A673 (cell line): ENCODE measurements around the gene FRK. TPM values are rescaled to one million over a fixed set of nuclear protein-coding genes. Genes with fewer than 3 reads are reported as not detected.

ENCODE experiments used
- BruUV-seq: library from RNA; stranded (reverse); fragments of 400-500 nt; replicated peaks from 2 replicates; lab custom pipeline; 2021; lab: Mats Ljungman, UMichigan
- CTCF ChIA-PET: fragments of 300-600 bp; sonication (Branson Sonifier 250); formaldehyde crosslinking; loops from one replicate; lab custom pipeline; 2022; ENCODE audit warnings: antibody characterized with exemption; lab: Charles Lee
- POLR2A ChIA-PET: fragments of 300-600 bp; sonication (Branson Sonifier 250); formaldehyde crosslinking; loops from one replicate; lab custom pipeline; 2022; ENCODE audit warnings: antibody characterized with exemption; ENCODE audit not compliant: low non-redundant PET; lab: Charles Lee
- DNase-seq: peaks from one replicate; pipeline ENCODE4 v3.0.0-alpha.2; 2015; ENCODE audit warnings: low spot score
- H3K27ac ChIP-seq: fragments of 200-600 bp; sonication (generic); 2 replicates; pipeline ENCODE4 v1.5.1; 2016; ENCODE audit warnings: mixed run types, low read depth, mild to moderate bottlenecking, mixed read lengths, antibody characterized with exemption, low read length; ENCODE audit not compliant: poor library complexity, severe bottlenecking
- H3K27me3 ChIP-seq: fragments of 200-600 bp; sonication (generic); replicated peaks from 2 replicates; pipeline ENCODE4 v1.6.1; 2017; ENCODE audit warnings: mixed run types, low read depth, mild to moderate bottlenecking, mixed read lengths, antibody characterized with exemption, low read length; ENCODE audit not compliant: insufficient read depth, poor library complexity
- H3K36me3 ChIP-seq: fragments of 200-600 bp; sonication (generic); 2 replicates; pipeline ENCODE4 v1.6.1; 2016; ENCODE audit warnings: mixed run types, mild to moderate bottlenecking, mixed read lengths, antibody characterized with exemption, low read length; ENCODE audit not compliant: insufficient read depth, poor library complexity, severe bottlenecking
- H3K4me1 ChIP-seq: fragments of 200-600 bp; sonication (generic); 2 replicates; pipeline ENCODE4 v1.6.1; 2017; ENCODE audit warnings: mixed run types, mild to moderate bottlenecking, mixed read lengths, antibody characterized with exemption, low read length; ENCODE audit not compliant: insufficient read depth, poor library complexity, severe bottlenecking
- H3K4me3 ChIP-seq: fragments of 200-600 bp; sonication (generic); 2 replicates; pipeline ENCODE4 v1.5.1; 2016; ENCODE audit warnings: low read depth, mixed run types, mild to moderate bottlenecking, mixed read lengths, low read length; ENCODE audit not compliant: poor library complexity, severe bottlenecking
- H3K9me3 ChIP-seq: fragments of 200-600 bp; sonication (generic); 2 replicates; pipeline ENCODE4 v1.6.1; 2016; ENCODE audit warnings: mixed run types, low read depth, mild to moderate bottlenecking, mixed read lengths, antibody characterized with exemption, low read length; ENCODE audit not compliant: poor library complexity, severe bottlenecking
- CTCF ChIP-seq: fragments of 300-800, 200-600 bp; sonication (generic); conservative IDR thresholded peaks from 2 replicates; pipeline ENCODE4 v1.5.1; 2017; ENCODE audit warnings: low read depth, mild to moderate bottlenecking, antibody characterized with exemption, low read length, moderate library complexity, mixed read lengths
- EZH2 ChIP-seq: fragments of 200-600 bp; sonication (generic); IDR thresholded peaks from 2 replicates; pipeline ENCODE4 v1.6.1; 2017; ENCODE audit warnings: borderline replicate concordance, low read depth, mild to moderate bottlenecking, mixed read lengths, antibody characterized with exemption, low read length; ENCODE audit not compliant: poor library complexity, severe bottlenecking
- intact Hi-C: fragments of 100-400 bp; cut with micrococcal nuclease; formaldehyde crosslinking; loops from one replicate; pipeline ENCODE4 v1.10.0; 2022; ENCODE audit not compliant: unreplicated experiment
- total RNA-seq: library from RNA; stranded (reverse); gene quantifications from 2 replicates; pipeline ENCODE4 v1.2.3, GENCODE V29; 2021

The FRK gene
- total RNA-seq, 1 experiment from 2014 or later: 12.3 TPM

- no TSS peak for BruUV-seq
- POLR2A ChIA-PET: no interaction called here
- Histone ChIP-seq H3K27me3 (no peaks in the 10 kb centered on the region), H3K36me3 (no peaks in the 10 kb centered on the region), H3K4me3 (no peak overlapping the region), H3K4me1 (no peaks in the 10 kb centered on the region), H3K27ac (no peak overlapping the region), H3K9me3 (no peaks in the 10 kb centered on the region)
- TF ChIP-seq EZH2: no peak
- no peak for DNase-seq
- CTCF ChIA-PET: interaction anchor here (0.6 kb wide), 1 partner anchor 11 kb away, joined by 5 read pairs; no protein-coding TSS in a partner anchor
- intact Hi-C loops: no loop called here
Measured at GRCh38 chr6:116087437-116088027, 26.8 kb upstream of the FRK start.

- no TSS peak for BruUV-seq
- POLR2A ChIA-PET: no interaction called here
- Histone ChIP-seq H3K9me3 (no peaks in the 10 kb centered on the region), H3K4me3 (no peak overlapping the region), H3K36me3 (no peaks in the 10 kb centered on the region), H3K27ac (no peak overlapping the region), H3K27me3 (no peaks in the 10 kb centered on the region), H3K4me1 (no peaks in the 10 kb centered on the region)
- no peak for DNase-seq
- CTCF ChIA-PET: no interaction called here
- TF ChIP-seq CTCF: no peak
- TF ChIP-seq EZH2: no peak
- intact Hi-C loops: no loop called here
Measured at GRCh38 chr6:116084284-116084683, 23.6 kb upstream of the FRK start.

- TF ChIP-seq CTCF: no peak
- TF ChIP-seq EZH2: no peak
Measured at GRCh38 chr6:116083052-116083451, 22.4 kb upstream of the FRK start.

GRCh38 chr6:116078945-116079344 lies 18.3 kb upstream of the FRK start:
- no TSS peak for BruUV-seq
- POLR2A ChIA-PET: interaction anchor here (0.6 kb wide), 1 partner anchor 1224 kb away, joined by 3 read pairs; no protein-coding TSS in a partner anchor
- intact Hi-C loops: no loop called here
- CTCF ChIA-PET: interaction anchor here (1.2 kb wide), 1 partner anchor 68 kb away, joined by 10 read pairs; no protein-coding TSS in a partner anchor
- H3K36me3 ChIP-seq: no peaks in the 10 kb centered on the region
- no peaks in the 10 kb centered on the region for H3K4me1 ChIP-seq
- no peaks in the 10 kb centered on the region for H3K9me3 ChIP-seq
- no peaks in the 10 kb centered on the region for H3K27me3 ChIP-seq
- no peak for DNase-seq
- no peak for TF ChIP-seq CTCF
- no peak overlapping the region for H3K4me3 ChIP-seq
- H3K27ac ChIP-seq: no peak overlapping the region

More at GRCh38 chr6:116083052-116083451, 22.4 kb upstream of the FRK start:
- no TSS peak for BruUV-seq
- Histone ChIP-seq H3K4me3 (no peak overlapping the region), H3K9me3 (no peaks in the 10 kb centered on the region), H3K27me3 (no peaks in the 10 kb centered on the region), H3K36me3 (no peaks in the 10 kb centered on the region), H3K27ac (no peak overlapping the region), H3K4me1 (no peaks in the 10 kb centered on the region)
- ChIA-PET POLR2A (no interaction called here), CTCF (no interaction called here)
- intact Hi-C loops: no loop called here
- no peak for DNase-seq
